Ishikawa (cell line): Measurements from ENCODE around the gene LRPAP1.

Experiments
- CEBPB ChIP-seq: IDR thresholded peaks from 2 replicates; pipeline ENCODE4 v1.6.1; 2012
- CREB1 ChIP-seq: IDR thresholded peaks from 2 replicates; pipeline ENCODE4 v1.6.1; 2012; ENCODE audit warnings: low read depth
- EGR1 ChIP-seq: IDR thresholded peaks from 2 replicates; pipeline ENCODE4 v1.6.1; 2012
- EP300 ChIP-seq: IDR thresholded peaks from 2 replicates; pipeline ENCODE4 v1.6.1; 2012; ENCODE audit warnings: borderline replicate concordance
- FOXM1 ChIP-seq: IDR thresholded peaks from 2 replicates; pipeline ENCODE4 v1.6.1; 2012; ENCODE audit warnings: low read depth, borderline replicate concordance
- NFIC ChIP-seq: IDR thresholded peaks from 2 replicates; pipeline ENCODE4 v1.6.1; 2012
- RAD21 ChIP-seq: IDR thresholded peaks from 2 replicates; pipeline ENCODE4 v1.6.1; 2012; ENCODE audit warnings: low read depth
- REST ChIP-seq: IDR thresholded peaks from 2 replicates; pipeline ENCODE4 v1.6.1; 2012; ENCODE audit warnings: low read depth, mild to moderate bottlenecking
- TAF1 ChIP-seq: IDR thresholded peaks from 2 replicates; pipeline ENCODE4 v1.6.1; 2012; ENCODE audit warnings: low read depth, mild to moderate bottlenecking
- TCF12 ChIP-seq: IDR thresholded peaks from 2 replicates; pipeline ENCODE4 v1.6.1; 2012; ENCODE audit warnings: low read depth
- TEAD4 ChIP-seq: IDR thresholded peaks from 2 replicates; pipeline ENCODE4 v1.6.1; 2012
- YY1 ChIP-seq: IDR thresholded peaks from 2 replicates; pipeline ENCODE4 v1.6.1; 2012; ENCODE audit warnings: low read depth
- ZBTB7A ChIP-seq: IDR thresholded peaks from 2 replicates; pipeline ENCODE4 v1.6.1; 2012; ENCODE audit warnings: low read depth
- TF ChIP-seq, protein P1 (sequence below): IDR thresholded peaks from 2 replicates; pipeline ENCODE4 v1.6.1; 2012

DNA sequence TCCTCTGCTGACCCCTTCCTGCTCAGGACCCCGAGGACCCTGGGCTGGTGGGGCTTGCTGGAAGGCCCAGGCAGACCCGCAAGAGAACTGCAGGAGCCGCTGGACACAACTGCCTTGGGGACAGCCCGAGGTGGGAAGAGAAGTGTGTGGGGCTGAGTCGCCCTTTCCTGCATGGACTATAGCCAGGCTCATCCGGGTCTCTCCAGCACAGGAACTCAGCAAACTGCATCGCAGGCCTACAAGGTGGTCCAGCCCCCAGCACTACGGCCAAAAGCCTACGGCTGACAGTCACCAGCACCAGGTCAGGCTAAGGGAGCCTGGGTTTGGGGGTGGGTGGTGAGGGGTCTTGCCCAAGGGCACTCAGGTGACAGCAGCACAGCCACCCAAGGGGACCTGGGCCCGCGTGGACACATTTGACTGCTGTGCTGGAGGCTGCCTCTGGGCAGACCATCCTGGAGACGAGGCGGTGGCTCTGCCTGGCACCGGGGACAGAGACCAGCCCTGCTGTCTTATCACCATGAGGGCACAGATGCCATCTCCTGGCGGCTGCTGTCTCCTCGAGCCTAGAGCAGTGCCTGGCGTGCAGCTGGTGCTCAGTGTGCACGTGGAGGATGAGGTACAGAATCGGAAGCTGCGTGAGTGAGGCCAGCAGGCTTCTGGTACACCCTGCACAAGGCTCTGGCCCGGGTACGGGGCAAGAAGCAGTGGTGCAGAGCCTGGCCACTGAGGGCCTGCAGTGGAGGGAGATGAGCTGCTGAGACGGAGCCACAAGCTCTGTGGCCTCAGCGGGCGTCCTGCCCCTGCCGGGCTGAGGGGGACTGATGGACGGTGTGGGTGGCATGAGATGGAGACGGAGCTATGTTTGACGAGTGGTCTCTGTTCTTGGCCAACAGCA, 15.1 kb downstream of the LRPAP1 start:
- no peak for TF ChIP-seq EP300
- no peak for TF ChIP-seq TAF1
- TF ChIP-seq CREB1, result no peak
- TF ChIP-seq TEAD4, result no peak
- TF ChIP-seq, protein P1, sequence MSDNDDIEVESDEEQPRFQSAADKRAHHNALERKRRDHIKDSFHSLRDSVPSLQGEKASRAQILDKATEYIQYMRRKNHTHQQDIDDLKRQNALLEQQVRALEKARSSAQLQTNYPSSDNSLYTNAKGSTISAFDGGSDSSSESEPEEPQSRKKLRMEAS, result no peak
- TF ChIP-seq RAD21, result no peak
- TF ChIP-seq REST, result no peak
- no peak for TF ChIP-seq NFIC
- TF ChIP-seq CEBPB, result no peak
- TF ChIP-seq EGR1, result no peak
- no peak for TF ChIP-seq YY1
- TF ChIP-seq TCF12, result no peak
- TF ChIP-seq FOXM1, result no peak
- no peak for TF ChIP-seq ZBTB7A
